HG03045 (cell line): ENCODE results near the gene SERGEF.

Experiments
- ATAC-seq: cut with Tn5 transposase; IDR thresholded peaks from one replicate; pipeline ENCODE4 v1.9.1; 2021; ENCODE audit warnings: mild to moderate bottlenecking, moderate library complexity; ENCODE audit not compliant: unreplicated experiment

SERGEF gene

DNA sequence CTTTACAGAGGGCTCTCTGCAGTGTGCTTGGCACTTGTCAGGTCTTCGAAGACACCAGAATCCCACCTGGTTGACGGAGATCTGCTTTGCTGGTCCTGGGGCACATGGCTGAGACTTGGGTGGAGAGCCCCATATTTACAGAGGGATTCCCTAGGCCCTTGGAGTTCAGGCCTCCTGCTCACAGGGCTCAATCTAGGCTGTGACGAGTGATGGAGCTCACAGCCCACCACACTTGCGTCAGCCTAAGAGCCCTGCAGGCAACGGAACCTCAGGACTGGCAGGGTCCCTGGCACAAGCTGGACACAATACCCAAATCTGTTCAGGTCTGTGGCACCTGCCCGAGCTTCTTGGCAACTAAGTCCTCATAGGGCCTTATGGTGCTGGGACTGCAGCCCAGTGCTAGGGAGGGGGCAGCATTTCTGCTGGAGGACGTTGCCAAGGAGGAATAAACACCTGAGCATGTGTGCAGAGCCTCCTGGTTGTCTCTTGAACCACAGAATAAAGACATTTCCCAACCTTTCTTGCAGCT, 219.1 kb downstream of the SERGEF start:
- no peak for ATAC-seq

DNA sequence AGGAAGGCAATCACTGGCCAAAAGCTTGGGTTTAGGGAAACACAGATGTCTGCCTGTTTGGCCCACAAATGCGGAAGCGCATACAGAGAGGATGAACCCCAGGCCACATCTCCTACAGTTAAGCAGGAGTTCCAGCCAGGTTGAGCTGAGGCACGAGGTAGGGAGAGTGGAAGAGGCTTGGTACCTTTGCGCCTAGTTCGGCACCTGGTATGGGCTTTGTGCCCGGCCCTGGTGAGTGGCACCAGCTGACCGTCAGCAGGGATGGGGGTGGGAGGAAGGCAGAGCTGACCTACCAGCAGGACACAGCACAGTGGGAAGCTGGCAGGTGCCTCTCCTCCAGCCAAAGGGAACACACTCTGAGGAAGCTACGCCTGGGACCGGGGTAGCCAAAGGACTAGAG, 220.7 kb downstream of the SERGEF start:
- ATAC-seq, result no peak

DNA sequence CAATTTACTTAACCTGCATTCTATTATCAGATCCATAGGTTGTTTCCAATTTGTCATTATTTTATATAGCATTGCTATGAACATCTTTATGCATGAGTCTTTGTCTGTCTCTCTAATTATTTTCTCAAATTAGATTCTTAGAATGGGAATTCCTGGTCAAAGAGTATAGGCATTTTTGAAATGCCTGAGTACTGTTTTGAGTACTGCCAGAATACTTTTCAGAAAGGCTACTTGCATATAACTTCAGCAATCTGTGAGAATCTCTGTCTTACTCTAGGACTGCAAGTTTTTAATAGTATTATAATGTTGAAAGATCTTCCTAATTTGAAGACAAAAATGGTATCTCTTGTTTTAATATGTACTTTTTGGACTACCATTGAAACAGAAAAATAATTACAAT, 221.7 kb downstream of the SERGEF start:
- no peak for ATAC-seq

DNA sequence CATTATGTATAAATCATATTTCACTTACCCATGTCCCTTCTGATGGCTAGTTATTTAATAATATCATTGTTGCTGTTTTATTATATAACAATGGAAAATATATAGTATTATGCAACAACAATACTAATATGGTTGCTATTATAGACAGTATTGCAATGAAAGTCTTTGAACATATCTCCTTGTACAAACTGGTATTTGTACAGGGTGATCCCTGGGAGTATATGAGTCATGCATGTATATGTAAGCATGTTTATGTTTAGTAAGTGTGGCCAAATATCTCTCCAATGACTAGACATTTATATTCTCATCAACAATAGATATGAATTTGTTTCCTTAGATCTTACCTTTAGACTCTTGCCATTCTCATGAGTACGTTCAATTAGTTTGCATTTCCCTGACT, 222.4 kb downstream of the SERGEF start:
- ATAC-seq, result no peak

DNA sequence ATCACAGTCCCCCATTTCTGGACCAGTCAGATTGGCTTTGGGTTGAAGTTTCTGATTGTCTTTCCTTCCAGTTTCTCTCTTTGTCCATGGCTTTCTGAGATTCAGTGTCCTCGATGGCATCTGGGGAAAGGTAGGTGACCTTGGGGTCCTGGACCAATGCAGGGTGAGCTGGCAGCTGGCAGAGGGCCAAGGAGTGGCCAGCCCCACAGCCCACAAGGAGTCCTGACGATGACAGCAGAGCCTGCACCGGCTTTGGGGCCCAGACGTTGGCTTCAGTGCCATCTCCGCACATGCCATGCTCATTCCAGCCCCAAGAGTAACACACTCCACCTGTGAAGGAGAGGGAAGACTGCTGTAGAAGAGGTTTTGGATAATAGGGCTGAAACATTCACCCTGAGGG, 224.8 kb downstream of the SERGEF start:
- no peak for ATAC-seq

DNA sequence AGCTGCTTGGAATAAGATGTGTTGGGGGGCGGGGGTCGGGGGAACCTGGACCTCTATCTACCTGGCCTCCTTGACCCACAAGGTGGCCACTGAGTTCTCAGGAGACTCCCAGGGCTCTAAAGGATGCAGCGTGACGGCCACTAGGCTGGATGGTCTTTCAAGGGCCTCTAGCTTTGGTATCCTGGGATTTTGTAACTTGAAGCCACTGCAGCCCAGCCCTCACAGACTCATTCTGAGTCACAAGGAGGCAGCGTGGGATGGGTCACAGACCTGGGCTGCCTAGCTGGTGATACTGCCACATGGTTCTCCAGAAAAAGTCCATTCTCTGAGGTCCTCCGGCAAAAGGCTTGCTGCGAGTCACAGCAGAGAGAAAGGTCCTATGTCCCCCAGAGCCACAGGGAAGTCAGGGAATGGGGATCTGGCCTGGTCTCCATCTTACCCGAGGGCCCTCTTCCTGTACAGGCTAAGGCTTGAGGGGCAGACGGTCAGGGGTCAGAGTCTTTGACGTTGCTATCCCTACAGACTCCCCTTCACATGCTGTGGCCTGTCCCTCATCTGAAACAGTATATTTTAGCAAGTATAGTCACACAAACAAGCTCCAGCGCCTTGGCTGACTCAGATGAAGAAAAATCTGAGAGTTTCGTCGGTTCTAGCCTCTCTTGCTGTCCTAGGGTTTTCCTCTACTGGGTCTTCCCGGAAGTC, 225.9 kb downstream of the SERGEF start:
- no peak for ATAC-seq

DNA sequence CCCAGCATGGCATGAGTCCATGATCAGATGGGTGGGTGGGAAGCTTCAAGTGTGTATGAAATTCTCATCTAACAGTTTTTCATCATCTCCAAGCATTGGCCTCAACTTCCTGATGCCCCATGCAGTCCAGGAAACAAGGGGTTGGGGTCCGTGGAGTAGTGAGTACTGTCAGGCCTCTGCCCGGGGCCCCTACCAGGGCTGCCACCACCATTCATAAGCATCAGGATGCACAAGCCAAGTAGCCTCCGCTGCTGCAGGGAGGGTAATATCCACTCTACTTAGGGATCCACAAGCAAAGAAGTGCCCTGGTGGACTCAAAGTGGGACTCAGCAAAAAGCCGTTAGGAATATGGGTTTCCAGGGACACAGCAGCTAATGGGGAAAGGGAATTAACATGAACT, 229.0 kb downstream of the SERGEF start:
- no peak for ATAC-seq

DNA sequence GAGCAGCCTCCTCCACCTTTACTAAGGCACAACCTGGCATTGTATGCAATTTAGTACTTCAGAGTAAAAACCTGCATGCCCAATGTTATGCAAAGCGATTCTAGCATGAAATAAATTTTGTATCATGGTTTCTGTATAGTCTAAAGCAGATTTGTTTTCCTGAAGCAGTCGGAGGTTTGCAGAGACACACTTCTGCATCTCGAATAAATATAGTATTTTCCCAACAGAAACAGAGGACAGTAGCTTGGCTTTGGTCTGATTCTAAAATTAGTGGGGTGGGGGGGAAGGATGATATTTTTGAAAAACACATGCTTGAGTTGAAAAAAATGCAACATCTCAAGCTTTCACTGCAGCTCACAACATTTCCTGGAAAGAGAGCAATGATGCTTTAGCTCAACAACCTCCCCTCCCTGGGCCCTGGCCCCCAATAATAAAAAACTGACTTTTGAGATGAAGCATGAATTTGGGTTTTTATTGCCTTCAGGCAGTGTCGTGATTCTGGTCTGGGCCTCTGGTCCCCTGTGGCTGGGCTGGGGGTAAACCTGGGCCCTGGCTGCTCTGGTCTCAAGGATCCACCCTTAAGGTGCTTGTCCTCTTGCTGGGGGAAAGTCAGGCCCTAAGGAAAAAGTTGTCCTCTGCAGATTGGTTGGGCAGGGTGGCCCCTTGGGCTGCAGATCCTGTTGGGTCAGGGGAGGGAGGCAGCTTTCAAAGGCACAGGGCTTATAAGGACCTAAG, 230.1 kb downstream of the SERGEF start:
- no peak for ATAC-seq

DNA sequence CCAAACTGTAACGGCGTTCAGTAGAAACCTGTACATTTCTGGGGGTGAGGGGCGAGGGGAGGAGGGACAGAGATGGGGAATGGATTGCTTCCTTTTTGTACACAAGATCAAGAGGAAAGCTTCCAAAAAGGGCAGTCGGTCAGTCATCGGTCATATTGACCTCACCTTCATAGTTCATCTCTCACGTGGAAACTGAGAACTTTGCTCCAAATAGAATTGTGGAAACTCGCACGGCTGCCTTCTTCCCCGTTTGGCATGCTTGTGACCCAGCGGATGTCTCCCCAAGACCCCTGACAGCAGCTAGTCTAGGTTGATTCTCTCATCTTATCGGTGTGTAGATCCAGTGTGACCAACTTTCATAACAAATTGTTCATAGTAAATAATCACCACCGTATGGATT, 230.7 kb downstream of the SERGEF start:
- ATAC-seq, result no peak

DNA sequence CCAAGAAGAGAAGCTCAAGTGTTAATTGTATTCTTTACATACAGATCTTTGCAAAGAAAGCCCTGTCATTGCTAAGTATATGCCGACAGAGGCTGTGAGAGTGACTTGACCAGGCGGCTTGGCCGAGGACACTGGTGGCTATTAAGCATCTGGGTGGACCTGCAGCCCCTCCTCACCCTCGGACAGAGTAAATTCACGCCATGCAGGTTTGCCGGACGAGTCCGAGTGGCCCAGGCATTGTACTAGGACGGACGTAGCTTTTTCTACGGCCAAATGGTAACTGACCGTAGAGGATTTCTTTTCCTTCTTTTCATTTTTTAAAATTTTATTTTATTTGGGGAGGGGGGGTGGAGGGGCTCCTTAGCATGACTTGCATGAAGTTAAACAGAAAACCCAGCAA, 231.2 kb downstream of the SERGEF start:
- ATAC-seq, result no peak

DNA sequence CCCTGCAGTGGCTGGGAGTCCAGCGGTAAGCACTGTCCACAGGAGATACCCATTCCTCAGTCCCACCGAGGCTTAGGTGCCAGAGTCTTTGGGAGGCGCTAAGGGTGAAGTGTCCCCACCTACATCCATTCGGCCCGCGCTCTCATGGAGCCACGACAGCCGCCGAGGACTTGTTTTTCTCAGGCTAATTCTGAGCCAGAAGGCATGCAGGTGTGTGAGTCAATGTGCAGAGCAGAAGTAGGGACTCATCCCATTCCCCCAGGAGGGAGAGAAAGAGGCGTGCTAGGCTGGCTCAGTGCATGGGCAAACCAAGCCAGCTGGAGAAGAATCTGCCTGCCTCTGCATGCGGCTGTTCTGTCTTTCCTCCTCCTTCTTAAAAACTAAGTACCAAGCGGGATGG, 231.6 kb downstream of the SERGEF start:
- no peak for ATAC-seq

DNA sequence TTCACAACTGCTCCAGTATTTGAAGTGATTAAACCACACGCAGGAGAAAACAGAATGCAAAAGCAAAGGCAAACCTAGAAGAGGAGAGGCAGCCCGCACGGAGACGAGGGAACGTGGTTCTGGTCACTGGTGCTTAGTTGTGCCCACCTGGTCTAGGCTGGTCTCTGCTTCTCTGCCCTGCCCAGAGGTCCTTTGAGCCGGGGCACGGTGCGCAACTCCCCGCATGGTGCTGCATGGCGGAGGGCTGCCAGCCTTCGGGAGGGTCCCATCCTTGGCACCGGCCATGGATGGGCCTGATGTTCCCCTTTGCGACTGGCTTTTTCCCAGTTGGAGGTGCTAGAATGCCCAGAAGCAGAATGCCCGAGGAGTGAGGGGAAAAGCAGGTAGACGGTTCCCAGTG, 232.2 kb downstream of the SERGEF start:
- ATAC-seq, result no peak

DNA sequence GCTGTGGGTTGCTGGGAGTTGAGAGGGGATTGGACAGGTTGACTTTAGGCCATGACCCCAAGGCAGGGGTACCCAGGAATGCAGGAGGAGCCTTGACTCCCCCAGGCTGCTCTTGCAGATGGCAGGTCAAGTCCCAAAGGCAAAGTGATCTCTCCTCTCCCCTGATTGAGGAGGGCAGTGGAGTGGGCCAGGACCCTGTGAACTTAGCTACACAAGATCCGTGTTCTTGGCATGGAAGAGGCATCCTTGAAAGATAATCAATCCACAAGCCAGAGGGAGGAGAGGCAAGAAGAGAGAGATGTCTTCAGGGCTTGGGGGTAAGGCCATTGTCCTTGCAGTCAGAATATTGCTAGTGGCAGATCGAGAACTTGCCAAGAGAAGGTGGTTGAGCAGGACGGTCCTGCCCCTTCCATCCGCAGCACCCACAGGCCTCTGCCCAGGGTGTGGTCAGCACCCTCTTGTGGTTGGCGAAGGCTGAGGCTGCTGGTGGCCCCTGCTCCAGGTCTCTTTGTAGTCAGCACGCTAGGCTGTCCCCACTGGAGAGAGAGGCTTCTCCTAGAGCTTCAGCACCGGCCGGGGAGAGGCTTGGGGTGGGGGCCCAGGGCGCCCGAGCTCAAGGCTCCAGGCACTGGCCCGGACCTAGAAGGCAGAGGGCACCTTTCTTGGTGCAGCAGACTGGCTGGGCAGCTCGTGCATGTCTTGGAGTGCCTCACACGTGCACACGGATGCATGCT, 232.8 kb downstream of the SERGEF start:
- ATAC-seq, result no peak

DNA sequence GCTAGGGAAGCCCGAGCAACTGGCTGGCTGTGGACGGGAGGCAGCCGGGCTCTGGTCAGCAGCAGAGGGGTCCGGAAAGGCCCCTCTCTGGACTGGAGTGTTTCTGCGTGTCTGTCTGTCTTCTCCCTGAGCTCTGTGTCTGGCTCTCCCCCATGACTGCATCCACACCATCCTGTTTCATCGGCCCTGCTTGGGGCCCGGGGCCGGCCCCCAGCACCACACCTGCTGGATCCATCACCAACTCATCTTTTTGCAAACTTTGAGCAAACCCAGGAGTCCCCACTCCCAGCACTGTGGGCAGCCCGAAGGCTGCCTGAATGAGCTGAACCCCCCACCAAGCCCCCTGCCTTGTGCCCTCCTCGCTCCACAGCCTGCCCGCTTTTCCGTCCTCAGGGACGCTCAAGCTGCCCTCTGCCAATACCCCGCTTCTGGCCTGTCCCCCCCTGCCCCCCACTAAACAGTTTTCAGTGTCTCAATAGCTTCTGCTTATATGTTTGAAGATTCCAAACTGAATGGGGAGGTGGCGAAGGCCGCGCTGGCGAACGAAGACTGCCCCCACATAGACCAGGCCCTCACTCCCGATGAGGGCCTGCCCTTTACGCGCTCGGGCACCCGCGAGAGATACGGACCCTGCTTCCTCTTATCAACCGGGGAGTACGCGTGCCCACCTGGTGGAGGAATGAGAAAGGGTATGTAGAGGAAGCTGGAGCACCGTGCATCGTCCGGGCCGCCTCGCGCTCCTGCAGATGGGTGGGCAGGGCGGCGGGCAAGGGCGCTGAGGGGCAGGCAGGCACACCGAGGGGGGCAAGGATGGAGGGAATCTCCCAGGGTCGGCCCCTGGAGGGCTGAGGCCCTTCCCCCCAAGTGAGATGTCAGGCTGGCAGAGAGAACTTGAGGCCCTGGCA, 233.6 kb downstream of the SERGEF start:
- no peak for ATAC-seq

DNA sequence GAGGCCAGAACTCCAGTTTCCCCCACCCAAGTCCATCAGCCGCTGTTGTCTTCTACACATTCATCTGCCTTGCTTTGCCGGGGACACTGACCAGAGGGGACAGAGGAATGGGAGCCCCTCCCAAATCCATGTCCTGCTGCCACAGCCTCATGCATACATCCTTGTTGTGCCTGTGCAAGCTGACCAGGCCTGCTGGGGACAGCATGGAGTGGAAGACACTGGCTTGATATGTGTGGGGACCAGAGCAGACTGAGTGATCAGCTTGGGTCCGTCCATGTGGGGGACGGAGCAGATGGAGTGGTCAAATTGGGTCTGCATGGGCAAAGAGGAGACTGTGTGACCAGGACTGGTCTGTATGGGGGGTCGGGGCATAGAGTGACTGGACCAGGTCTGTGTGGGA, 234.5 kb downstream of the SERGEF start:
- ATAC-seq, result no peak

DNA sequence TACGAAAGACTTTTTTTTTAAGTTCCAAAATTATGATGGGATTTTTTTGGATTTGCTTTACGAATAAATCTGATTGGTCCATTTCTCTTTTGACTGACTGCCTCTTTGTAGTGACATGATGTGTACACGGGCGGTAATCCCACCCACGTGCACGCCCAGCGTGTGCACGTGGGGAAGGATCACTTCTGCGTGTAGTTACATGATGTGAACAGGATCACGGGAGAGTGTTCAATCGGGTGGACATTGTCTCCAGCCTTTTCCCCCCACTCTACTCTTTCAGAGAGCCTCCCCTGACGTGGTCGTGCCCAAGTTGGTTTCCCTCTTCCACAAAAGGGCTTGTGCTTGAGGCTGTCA, 235.1 kb downstream of the SERGEF start:
- ATAC-seq, result no peak

DNA sequence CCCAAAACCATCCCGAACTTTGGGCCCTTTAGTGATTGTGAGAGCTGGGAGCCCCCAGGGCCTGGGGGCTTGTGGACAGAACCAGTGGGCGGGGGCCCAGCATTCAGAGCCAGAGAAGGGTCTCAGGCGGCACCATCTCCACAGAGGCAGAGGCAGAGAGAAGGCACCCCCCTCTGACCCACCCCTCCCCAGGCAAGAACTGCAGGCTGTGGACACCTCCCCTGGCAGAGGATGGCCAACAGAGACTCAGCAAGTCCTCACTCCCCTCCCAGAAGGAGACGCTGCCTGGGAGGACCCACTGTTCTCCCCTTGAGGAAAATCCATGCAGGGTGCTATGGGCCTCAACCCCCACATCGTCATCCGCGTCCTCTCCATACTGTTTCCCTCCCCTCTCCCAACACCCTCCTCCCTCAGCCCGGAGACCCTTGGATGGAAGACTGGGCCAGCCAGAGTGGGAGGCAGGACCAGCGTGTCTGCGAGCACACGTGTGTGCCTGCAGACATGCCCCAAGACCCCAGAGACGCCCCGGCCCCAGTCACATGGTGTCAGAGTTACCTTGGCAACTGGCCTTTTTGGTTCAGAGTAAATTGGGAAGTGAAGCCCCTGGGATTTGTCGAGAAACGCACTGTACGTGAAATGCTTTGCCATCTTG, 235.6 kb downstream of the SERGEF start:
- ATAC-seq, result no peak

DNA sequence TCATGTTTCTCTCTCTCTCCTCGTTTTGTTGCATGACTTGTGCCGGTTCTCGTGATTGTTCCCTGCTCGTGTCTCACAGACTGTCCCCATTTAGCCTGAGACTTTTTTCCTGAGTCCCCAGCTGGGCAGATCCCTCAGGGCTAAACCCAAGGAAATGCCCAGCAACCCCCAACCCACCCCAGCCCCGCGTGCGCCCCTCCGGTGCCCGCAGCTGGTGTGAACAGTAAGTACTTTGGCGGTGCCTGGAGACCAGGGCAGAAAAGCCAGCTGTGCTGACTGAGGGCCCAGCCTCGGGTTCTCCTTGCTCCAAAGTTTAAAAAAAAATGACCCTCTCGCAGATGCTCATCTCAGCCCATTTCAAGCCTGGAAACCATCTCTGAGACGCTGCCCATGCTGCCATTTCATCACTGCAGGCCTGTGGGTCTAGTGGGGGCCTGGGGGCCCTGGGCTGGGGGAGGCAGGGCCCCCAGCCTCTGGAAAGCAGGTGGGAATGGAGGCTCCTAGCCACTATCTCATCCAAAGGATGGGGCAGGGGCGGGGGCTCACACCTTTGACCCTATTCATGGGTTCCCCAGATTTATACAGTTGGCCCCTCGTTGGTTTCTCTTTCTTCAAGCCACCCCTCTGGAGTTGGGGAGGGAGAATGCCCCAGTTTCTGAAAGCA, 236.5 kb downstream of the SERGEF start:
- no peak for ATAC-seq

DNA sequence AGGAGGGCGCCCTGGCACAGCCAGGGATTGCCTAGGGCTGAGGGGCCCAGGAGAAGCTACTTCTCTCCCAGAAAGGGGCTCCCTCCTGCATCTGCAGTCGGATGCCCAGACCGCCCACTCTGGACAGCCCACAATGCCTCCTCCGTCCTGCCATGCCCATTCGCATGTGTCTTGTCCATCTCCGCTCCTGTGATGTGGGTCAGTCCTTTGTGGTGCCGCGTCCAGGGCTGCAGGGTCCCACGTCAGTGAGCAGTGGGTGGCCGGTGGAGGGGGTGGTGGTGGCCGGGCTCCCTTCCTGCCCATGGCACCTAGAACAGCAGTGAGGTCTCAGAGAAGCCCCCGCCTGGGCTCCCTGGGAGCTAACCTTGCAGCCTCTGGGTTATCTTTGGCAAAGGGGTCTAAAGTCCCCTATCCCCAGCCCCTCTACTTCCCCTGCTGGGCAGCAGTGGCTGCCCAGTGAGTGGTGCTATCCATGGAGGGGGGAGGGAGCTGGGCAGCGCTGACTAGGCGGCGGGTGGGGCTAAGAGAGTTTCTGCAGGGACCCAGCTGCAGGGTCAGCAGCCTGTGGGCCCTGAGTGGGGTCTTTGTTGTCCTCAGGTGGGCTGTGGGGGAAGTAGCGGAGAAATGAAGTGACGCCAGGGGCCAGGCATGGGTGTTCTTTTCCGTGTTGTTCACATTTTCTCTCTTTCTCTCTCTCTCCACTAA, 237.2 kb downstream of the SERGEF start:
- ATAC-seq, result no peak
